Retinal pigment epithelial cell (primary cell): Measurements from ENCODE around the gene MNX1.

Experiments used
- DNase-seq: peaks from one replicate; pipeline ENCODE4 v3.0.0-alpha.2; 2010; ENCODE audit warnings: low read depth
- H3K4me3 ChIP-seq: 2 replicates; pipeline ENCODE4 v1.5.1; 2011; ENCODE audit warnings: mild to moderate bottlenecking, low read length, control low read depth, moderate library complexity
- CTCF ChIP-seq: conservative IDR thresholded peaks from 2 replicates; pipeline ENCODE4 v1.5.1; 2011; ENCODE audit warnings: low read depth, low read length, control low read depth, inconsistent platforms

MNX1 gene

DNA sequence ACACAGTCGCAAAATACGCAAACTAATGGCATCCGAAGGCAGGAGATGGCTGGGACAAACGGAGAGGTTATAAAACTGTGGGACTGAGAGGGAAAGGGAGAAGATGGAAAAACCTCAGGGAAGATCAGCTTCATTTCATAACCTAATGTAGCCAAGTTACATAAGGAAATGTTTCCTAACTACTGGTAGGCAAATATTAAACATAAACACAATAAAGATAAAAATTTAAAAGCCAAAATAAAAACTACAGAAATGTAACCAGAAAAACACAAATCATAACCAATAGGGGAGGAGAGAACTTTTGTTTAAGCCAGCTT is 13.1 kb upstream of the MNX1 start:
- no peak for DNase-seq
- TF ChIP-seq CTCF = no peak
- no peak overlapping the region for H3K4me3 ChIP-seq

GRCh38 chr7:157022681-157023588 is 12.5 kb upstream of the MNX1 start:
- H3K4me3 ChIP-seq = no peak overlapping the region
- DNase-seq = no peak
- no peak for TF ChIP-seq CTCF

DNA sequence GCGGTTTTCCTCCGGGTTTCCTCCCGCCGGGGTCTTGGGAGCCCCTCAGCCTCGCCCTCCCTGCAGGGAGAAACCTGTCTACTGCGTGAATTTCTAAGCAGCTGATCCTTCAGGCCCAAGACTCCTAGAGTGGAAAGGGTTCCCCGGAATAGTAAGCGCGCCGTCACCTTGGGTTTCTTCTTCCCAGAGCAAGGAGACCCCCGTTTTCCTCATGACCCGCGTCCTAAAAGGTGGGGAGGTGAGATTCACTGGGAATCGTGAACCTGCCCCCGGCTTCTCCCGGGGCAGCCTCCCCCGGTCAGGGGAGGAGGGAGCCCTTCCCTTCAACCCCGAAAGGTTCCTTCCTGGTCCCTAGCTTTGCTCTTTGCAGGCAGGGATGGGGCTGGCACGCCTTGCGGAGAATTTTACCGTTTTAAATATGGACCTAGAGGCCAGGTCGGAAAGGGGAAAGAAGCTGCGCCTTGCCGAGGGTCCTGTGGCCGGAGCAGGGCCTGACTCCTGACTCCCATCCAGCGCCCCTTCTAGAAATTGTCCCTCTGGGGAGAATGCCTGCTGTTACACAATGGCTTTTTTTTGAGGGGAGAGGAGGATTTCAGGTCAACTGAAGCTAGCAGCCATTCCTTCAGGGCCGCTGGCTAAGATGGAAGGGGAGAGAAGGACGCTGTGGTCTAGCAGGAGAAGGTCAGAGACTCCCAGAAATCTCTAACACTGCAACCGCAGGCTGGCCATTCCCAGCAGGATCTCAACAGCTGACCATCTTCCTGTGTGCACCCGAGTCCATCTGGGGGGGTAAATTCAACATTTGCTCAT is 11.6 kb upstream of the MNX1 start:
- TF ChIP-seq CTCF = no peak
- DNase-seq = no peak
- H3K4me3 ChIP-seq = no peak overlapping the region

GRCh38 chr7:157021071-157021870 is 10.8 kb upstream of the MNX1 start:
- no peak overlapping the region for H3K4me3 ChIP-seq
- no peak for DNase-seq
- no peak for TF ChIP-seq CTCF

DNA sequence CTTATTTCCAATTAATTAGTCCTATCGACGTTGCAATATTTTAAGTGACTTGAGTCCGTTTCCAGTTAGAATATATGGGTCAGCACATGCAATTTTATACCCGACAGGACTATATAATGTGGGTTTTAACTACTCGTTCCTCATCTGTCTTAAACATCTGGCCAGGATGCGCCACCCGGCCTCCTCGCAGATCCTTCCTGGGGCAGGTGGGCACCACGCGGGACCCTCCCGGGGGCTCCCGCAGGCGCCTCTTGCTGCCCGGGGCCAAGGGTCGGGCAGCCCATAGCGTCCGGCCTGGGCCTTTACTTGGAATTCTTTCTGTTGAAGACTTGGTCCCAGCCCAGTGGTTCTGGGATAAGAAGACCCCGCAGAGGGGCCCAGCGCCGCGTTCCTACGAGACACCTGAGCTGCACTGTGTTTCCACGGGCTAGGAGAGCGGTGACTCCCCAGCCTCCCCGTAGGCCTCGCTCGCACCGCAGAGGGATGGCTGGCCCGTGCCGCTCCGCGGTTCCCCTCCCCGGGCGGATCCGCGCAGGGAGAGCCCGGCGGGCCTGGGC is 10.1 kb upstream of the MNX1 start:
- H3K4me3 ChIP-seq = no peak overlapping the region
- no peak for DNase-seq
- TF ChIP-seq CTCF = no peak

GRCh38 chr7:157019718-157020451 is 9.4 kb upstream of the MNX1 start:
- no peak overlapping the region for H3K4me3 ChIP-seq
- no peak for DNase-seq
- no peak for TF ChIP-seq CTCF
